Bronchial epithelial cell (primary cell): ENCODE results near the gene KNSTRN. TPM values are rescaled to one million over a fixed set of nuclear protein-coding genes. Genes with fewer than 3 reads are reported as not detected.

Source experiments
- DNase-seq: peaks from one replicate; pipeline ENCODE4 v3.0.0-alpha.2; 2010; ENCODE audit warnings: low read depth
- FAIRE-seq: peaks from 2 replicates; lab custom pipeline; 2011; peaks lifted over from hg19 to GRCh38; lab: Jason Lieb, UNC
- H3K27me3 ChIP-seq: 2 replicates; pipeline ENCODE4 v1.5.1; 2011; ENCODE audit warnings: low read length; ENCODE audit not compliant: control insufficient read depth, insufficient read depth
- H3K36me3 ChIP-seq: 2 replicates; pipeline ENCODE4 v1.5.1; 2011; ENCODE audit warnings: low read length; ENCODE audit not compliant: control insufficient read depth, insufficient read depth
- H3K4me3 ChIP-seq: 2 replicates; pipeline ENCODE4 v1.5.1; 2011; ENCODE audit warnings: mild to moderate bottlenecking, low read depth, low read length, control low read depth
- total RNA-seq: library from RNA; depleted of rRNA; stranded (reverse); fragments of >200 nt; gene quantifications from 2 replicates; pipeline ENCODE4 v1.2.1, GENCODE V29; 2014
- TF ChIP-seq, protein P1 (sequence below): IDR thresholded peaks from 2 replicates; pipeline ENCODE4 v1.5.1; 2011; ENCODE audit warnings: mild to moderate bottlenecking, moderate library complexity, low read length, control low read depth, inconsistent platforms; ENCODE audit not compliant: insufficient read depth, severe bottlenecking

The KNSTRN gene
- total RNA-seq, 1 donor from 2014 or later = 56.9 TPM

GRCh38 chr15:40420793-40421192 lies 38.3 kb downstream of the KNSTRN start:
- Histone ChIP-seq H3K36me3 (peaks cover 5% of the 10 kb centered on the region), H3K4me3 (no peak overlapping the region), H3K27me3 (no peaks in the 10 kb centered on the region)
- TF ChIP-seq, protein P1, sequence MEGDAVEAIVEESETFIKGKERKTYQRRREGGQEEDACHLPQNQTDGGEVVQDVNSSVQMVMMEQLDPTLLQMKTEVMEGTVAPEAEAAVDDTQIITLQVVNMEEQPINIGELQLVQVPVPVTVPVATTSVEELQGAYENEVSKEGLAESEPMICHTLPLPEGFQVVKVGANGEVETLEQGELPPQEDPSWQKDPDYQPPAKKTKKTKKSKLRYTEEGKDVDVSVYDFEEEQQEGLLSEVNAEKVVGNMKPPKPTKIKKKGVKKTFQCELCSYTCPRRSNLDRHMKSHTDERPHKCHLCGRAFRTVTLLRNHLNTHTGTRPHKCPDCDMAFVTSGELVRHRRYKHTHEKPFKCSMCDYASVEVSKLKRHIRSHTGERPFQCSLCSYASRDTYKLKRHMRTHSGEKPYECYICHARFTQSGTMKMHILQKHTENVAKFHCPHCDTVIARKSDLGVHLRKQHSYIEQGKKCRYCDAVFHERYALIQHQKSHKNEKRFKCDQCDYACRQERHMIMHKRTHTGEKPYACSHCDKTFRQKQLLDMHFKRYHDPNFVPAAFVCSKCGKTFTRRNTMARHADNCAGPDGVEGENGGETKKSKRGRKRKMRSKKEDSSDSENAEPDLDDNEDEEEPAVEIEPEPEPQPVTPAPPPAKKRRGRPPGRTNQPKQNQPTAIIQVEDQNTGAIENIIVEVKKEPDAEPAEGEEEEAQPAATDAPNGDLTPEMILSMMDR = no peak
- FAIRE-seq (peak; percentile 68), DNase-seq (peak; percentile 56)

DNA sequence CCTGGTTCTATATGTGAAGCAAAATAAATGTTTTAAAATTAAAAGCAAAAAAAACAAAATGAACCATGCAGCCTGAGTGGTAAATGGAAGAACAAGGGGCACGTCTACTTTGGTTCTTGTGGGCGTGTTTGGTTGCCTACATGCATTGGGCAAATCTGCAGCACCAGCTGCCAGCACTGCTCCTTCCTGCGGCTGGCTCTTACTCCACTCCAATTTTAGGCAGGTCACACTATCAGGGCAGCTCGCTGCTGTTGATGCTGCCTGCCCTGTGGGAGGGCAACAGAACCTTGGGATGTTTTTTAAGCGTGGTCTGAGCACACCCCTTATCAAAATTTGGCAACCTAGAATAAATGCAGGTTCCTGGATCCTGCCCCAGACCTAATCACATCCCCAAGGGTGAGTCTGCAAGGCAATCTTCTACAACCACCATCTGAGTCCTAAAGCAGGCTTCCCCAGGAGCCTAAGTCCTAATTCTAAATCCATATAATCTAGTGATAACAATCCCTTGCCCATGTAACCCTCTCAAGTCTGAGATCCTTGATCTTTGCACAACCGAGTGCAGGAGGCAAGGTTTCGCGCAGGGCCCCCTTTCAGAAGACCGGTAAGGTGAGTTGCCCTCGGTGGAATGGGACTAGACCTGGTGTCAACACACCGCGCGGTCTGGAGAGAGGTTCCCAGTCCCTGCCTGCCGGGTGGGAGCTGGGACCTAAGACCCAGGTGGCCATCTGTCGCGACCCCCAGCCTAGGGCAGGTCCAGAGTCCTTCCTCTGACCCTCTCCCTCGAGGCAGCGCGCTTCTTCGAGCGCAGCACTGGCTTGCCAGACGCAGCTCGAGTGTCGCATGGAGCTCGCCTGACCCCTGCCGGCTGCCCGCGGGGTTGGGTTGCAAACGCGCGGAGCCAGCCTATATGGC lies 39.0 kb downstream of the KNSTRN start:
- TF ChIP-seq, protein P1 = peak; percentile 98

DNA sequence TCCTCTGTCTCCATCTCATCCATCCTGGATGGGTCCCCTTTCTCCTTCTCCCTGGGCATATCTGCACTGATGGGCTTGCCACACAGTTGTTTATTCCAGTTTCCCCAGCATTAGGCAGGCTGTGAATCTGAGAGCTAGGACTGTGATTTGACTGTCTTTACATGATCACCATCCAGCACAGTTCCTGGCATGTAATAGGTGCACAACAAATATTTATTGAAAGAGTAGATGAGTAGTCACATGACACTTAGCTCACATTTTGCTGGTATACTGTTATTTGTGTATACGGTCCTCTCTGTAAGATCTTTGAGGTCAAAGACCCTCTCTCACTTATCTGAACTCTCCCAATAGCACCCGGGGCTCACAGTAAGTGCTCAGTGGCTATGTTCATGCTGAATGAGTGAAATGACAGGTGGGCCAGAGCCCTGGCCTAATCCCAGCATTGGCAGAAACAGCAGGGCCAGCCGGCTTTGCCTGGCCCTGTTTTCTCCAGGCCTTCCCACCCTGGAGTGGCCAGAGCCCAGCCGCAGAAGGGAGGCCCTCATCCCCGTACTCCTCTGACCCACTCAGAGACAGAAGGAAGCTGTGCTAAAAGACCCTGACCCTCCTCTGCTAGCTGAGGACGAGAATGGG lies 42.1 kb downstream of the KNSTRN start:
- TF ChIP-seq, protein P1 = no peak
- no peaks in the 10 kb centered on the region for H3K27me3 ChIP-seq
- H3K4me3 ChIP-seq = no peak overlapping the region
- FAIRE-seq (no peak), DNase-seq (no peak)
- H3K36me3 ChIP-seq = no peaks in the 10 kb centered on the region

More for the DNA sequence above, 39.0 kb downstream of the KNSTRN start:
- H3K36me3 ChIP-seq = peaks cover 2% of the 10 kb centered on the region
- peak; percentile 38 for DNase-seq
- no peak for FAIRE-seq
- H3K4me3 ChIP-seq = no peak overlapping the region
- no peaks in the 10 kb centered on the region for H3K27me3 ChIP-seq

DNA sequence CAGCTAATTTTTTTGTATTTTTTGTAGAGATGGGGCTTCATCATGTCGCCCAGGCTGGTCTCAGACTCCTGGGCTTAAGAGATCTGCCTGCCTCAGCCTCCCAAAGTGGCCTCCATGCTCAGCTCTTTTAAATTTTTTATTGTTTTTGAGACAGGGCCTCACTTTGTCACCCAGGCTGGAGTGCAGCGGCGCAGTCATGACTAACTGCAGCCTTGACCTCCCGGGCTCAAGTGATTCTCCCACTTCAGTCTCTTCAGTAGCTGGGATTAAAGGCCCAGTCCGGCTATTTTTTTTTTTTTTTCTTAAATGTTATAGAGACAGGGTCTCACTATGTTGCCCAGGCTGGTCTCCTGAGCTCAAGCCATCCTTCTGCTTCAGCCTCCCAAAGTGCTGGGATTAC lies 43.2 kb downstream of the KNSTRN start:
- FAIRE-seq (no peak), DNase-seq (no peak)
- Histone ChIP-seq H3K36me3 (no peaks in the 10 kb centered on the region), H3K27me3 (peaks cover 3% of the 10 kb centered on the region), H3K4me3 (no peak overlapping the region)
- TF ChIP-seq, protein P1 = no peak

- TF ChIP-seq, protein P1 = no peak
- H3K4me3 ChIP-seq = no peak overlapping the region
- peaks cover 3% of the 10 kb centered on the region for H3K27me3 ChIP-seq
- no peak for DNase-seq
- no peaks in the 10 kb centered on the region for H3K36me3 ChIP-seq
- no peak for FAIRE-seq
These were observed 44.7 kb downstream of the KNSTRN start for GRCh38 chr15:40427188-40427587.
